Psoas muscle (tissue), 8 donors: ENCODE data around the gene RNF112. TPM values are rescaled to one million over a fixed set of nuclear protein-coding genes. Genes with fewer than 3 reads are reported as not detected.

Source experiments
- ATAC-seq, 4 donors: fragments of 200-7000 bp; cut with Tn5 transposase; one replicate each; pipeline ENCODE4 v1.9.1; 2020; ENCODE audit warnings: moderate library complexity in 3 of 4, mild to moderate bottlenecking in 2 of 4
- DNase-seq, 2 donors: peaks; one replicate each; pipeline ENCODE4 v3.0.0-alpha.2; 2020
- H3K27ac ChIP-seq: fragments of 200-600 bp; one replicate; pipeline ENCODE4 v1.8.0; 2022
- H3K27me3 ChIP-seq, 3 donors: fragments of 200-600 bp in 1 of 3; one replicate each; pipeline versions ENCODE4 v1.6.1 to v1.8.0; 2013 to 2022; ENCODE audit warnings: low read length in 2 of 3, mild to moderate bottlenecking in 2 of 3, moderate library complexity in 1 of 3; ENCODE audit not compliant: insufficient read depth in 3 of 3
- H3K36me3 ChIP-seq, 2 donors: fragments of 200-600 bp in 1 of 2; one replicate each; pipeline versions ENCODE4 v1.6.1 to v1.8.0; 2013 to 2022; ENCODE audit warnings: low read depth in 1 of 2, mild to moderate bottlenecking in 1 of 2, moderate library complexity in 1 of 2; ENCODE audit not compliant: insufficient read depth in 1 of 2
- H3K4me1 ChIP-seq: fragments of 200-600 bp; one replicate; pipeline ENCODE4 v1.8.0; 2022
- H3K4me3 ChIP-seq: fragments of 200-600 bp; one replicate; pipeline ENCODE4 v1.8.0; 2022; ENCODE audit warnings: mild to moderate bottlenecking
- H3K9me3 ChIP-seq: fragments of 200-600 bp; one replicate; pipeline ENCODE4 v1.8.0; 2022
- CTCF ChIP-seq: fragments of 200-600 bp; IDR thresholded peaks from one replicate; pipeline ENCODE4 v1.8.0; 2022; ENCODE audit warnings: antibody characterized with exemption
- WGBS, 3 donors: extraction: QIAGEN DNeasy Blood & Tissue Kit; methylation state at CpG; one replicate each; pipeline versions ENCODE4 v1.1.6 to v1.1.7; 2013; 5-methylcytosine and 5-hydroxymethylcytosine counted together
- intact Hi-C, 2 donors: fragments of 100-400 bp; cut with DNase I; formaldehyde crosslinking; loops; one replicate each; pipeline versions ENCODE4 v1.11.0 to v1.14.2; 2022
- polyA plus RNA-seq, 3 donors: library from polyadenylated mRNA; stranded (reverse); fragments of 200-250 nt; gene quantifications; one replicate each; pipeline ENCODE4 v1.2.3, GENCODE V29; 2013
- total RNA-seq, 4 donors: library from RNA; stranded (reverse); fragmentation: NEBNext Ultra II Directional in 2 of 4; extraction: Animal tissue kit (Norgen Biotek cat#: 25700) in 2 of 4; gene quantifications; one replicate each; pipeline versions ENCODE4 v1.2.1 to v1.2.4, GENCODE V29; 2021 to 2023
- donor health status: healthy with polysubstance abuse.
- donor health status: DM: no; HTN: no; CAD: no; lungs with moderate emphysema.
- donor health status: Bipolar disorder and iron deficiency.
- donor health status: healthy.
- donor health status: DM: yes; HTN: yes; CAD: no.
- donor health status: DM: no; HTN: no; CAD: no.
- donor health status: DM: no; HTN: no; CAD: no.
- donor health status: DM: yes; HTN: yes; CAD: no.

Gene RNF112
- total and polyA plus RNA-seq, 7 donors: 0.25 to 1.5 (median 1.1) TPM

GRCh38 chr17:19411631-19412030 lies 599 bp downstream of the RNF112 start:
- Histone ChIP-seq H3K36me3 (no peaks in the 10 kb centered on the region), H3K27me3 (no peaks in the 10 kb centered on the region), H3K9me3 (no peaks in the 10 kb centered on the region), H3K4me1 (no peaks in the 10 kb centered on the region), H3K4me3 (peak overlapping the region; percentile 35), H3K27ac (no peak overlapping the region)
- ATAC-seq (peak in 1 of 4 donors; percentile 29), DNase-seq (no peak)
- WGBS, 3 donors: 42 to 51% (median 46%) methylated on average over 9 of the region's 9 CpGs
- no peak for TF ChIP-seq CTCF
- intact Hi-C loops: no loop called here

GRCh38 chr17:19412510-19412909 lies 1.5 kb downstream of the RNF112 start:
- no peak for TF ChIP-seq CTCF
- intact Hi-C loops: no loop called here
- H3K36me3 ChIP-seq: no peaks in the 10 kb centered on the region
- H3K27ac ChIP-seq: no peak overlapping the region
- ATAC-seq (no peak), DNase-seq (no peak)
- WGBS, 3 donors: 96 to 97% (median 97%) methylated on average over 16 of the region's 16 CpGs
- no peak overlapping the region for H3K4me3 ChIP-seq
- no peaks in the 10 kb centered on the region for H3K9me3 ChIP-seq
- no peaks in the 10 kb centered on the region for H3K27me3 ChIP-seq
- no peaks in the 10 kb centered on the region for H3K4me1 ChIP-seq

GRCh38 chr17:19412984-19413383 lies 2.0 kb downstream of the RNF112 start:
- no peaks in the 10 kb centered on the region for H3K4me1 ChIP-seq
- WGBS, 3 donors: 81 to 90% (median 89%) methylated on average over 10 to 12 of the region's 12 CpGs
- ATAC-seq (no peak), DNase-seq (no peak)
- TF ChIP-seq CTCF: no peak
- no peaks in the 10 kb centered on the region for H3K9me3 ChIP-seq
- no peaks in the 10 kb centered on the region for H3K36me3 ChIP-seq
- intact Hi-C loops: no loop called here
- H3K4me3 ChIP-seq: no peak overlapping the region
- H3K27ac ChIP-seq: no peak overlapping the region
- H3K27me3 ChIP-seq: no peaks in the 10 kb centered on the region

- H3K9me3 ChIP-seq: no peaks in the 10 kb centered on the region
- WGBS, 3 donors: 90 to 93% (median 90%) methylated on average over 5 of the region's 5 CpGs
- DNase-seq: no peak
- no peak overlapping the region for H3K4me3 ChIP-seq
- intact Hi-C loops: no loop called here
- ATAC-seq: no peak
- H3K4me1 ChIP-seq: no peaks in the 10 kb centered on the region
- no peaks in the 10 kb centered on the region for H3K27me3 ChIP-seq
- no peak overlapping the region for H3K27ac ChIP-seq
- TF ChIP-seq CTCF: no peak
- H3K36me3 ChIP-seq: no peaks in the 10 kb centered on the region
These were observed 2.7 kb downstream of the RNF112 start for GRCh38 chr17:19413761-19414160.
